Stimulated activated CD8-positive, alpha-beta memory T cell treated with anti-CD3 and anti-CD28 coated beads, Interleukin-12 subunit alpha, Interleukin-12 subunit beta, amount 100 ng/mL, for 24 hours (primary cell): ENCODE measurements around the gene FMN1.
A peak's percentile ranks its signal among the peaks of the same experiment; 100 is the strongest.

Source experiments
- DNase-seq: peaks from one replicate; pipeline ENCODE4 v3.0.0-alpha.2; 2020; ENCODE audit errors: extremely low read depth

FMN1 gene, protein sequence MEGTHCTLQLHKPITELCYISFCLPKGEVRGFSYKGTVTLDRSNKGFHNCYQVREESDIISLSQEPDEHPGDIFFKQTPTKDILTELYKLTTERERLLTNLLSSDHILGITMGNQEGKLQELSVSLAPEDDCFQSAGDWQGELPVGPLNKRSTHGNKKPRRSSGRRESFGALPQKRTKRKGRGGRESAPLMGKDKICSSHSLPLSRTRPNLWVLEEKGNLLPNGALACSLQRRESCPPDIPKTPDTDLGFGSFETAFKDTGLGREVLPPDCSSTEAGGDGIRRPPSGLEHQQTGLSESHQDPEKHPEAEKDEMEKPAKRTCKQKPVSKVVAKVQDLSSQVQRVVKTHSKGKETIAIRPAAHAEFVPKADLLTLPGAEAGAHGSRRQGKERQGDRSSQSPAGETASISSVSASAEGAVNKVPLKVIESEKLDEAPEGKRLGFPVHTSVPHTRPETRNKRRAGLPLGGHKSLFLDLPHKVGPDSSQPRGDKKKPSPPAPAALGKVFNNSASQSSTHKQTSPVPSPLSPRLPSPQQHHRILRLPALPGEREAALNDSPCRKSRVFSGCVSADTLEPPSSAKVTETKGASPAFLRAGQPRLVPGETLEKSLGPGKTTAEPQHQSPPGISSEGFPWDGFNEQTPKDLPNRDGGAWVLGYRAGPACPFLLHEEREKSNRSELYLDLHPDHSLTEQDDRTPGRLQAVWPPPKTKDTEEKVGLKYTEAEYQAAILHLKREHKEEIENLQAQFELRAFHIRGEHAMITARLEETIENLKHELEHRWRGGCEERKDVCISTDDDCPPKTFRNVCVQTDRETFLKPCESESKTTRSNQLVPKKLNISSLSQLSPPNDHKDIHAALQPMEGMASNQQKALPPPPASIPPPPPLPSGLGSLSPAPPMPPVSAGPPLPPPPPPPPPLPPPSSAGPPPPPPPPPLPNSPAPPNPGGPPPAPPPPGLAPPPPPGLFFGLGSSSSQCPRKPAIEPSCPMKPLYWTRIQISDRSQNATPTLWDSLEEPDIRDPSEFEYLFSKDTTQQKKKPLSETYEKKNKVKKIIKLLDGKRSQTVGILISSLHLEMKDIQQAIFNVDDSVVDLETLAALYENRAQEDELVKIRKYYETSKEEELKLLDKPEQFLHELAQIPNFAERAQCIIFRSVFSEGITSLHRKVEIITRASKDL (N-terminal part only)

DNA sequence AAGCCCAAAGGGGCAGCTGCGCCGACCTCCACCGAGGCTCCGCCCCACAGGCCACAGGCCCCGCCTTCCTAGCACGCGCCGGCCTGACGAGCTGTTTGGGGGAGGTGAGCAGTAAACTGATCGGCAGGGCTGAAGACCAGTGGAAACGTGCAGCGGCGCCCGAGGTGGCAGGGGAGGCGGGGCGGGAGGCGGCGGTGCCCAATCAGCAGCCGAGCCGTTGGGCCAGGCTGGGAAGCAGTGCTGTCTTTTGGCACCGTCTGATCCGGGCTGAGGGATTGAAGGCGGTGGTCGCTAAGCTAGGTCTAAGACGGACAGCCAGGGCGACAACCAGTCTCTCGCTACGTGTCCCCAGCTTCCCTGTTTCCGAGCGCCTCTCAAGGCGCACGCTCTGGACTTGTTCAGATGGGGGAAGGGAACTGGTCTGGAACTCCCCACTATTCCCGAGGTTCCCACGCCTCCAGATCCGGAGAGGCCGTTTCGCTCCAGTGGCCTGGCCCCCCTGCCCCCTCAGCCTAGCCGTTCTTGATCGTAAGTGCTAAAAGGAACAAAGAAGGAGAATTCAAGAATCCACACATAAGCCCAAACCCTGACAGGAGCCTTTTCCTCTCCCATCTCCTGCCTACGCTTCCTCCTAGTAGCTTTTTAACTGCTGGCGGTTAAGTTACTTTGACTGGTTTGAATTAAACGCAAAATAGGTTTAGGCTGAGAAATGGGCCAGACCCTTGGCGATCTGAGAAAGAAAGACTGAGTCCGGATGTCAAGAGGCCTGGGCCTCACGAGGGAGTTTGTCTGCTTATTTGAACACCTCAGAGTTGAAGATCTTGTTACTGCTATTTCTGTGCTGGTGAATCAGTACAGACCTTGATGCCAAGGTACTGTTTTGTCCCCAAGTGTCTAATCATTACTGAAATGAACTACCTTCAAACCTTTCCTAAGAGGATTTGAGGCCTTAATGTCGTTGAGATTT is at the start of gene FMN1:
TSS of gene FMN1 (minus strand) at position 11 of the 967 bp plus-strand sequence. CDS start 39,800 bp downstream, outside the sequence.
- DNase-seq = peak; percentile 72

DNA sequence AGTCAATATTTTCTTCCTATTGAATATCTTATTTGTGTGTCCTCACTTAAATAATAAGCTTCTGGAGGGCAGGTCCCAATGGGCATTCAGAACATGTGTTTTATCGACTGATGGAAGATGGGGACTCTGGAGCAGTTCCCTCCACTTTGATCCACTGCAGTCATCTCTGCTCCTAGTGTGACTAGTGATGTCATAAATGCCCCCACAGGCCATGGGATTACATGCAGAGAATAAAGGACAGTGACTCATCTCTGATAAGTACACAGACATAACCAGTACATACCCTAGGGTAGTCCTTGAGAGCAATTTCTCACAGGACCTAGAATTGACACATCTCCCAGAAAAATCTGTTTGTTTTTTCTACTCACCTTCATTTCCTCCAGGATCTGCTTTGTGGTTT is 49.4 kb upstream of the FMN1 start:
- no peak for DNase-seq

DNA sequence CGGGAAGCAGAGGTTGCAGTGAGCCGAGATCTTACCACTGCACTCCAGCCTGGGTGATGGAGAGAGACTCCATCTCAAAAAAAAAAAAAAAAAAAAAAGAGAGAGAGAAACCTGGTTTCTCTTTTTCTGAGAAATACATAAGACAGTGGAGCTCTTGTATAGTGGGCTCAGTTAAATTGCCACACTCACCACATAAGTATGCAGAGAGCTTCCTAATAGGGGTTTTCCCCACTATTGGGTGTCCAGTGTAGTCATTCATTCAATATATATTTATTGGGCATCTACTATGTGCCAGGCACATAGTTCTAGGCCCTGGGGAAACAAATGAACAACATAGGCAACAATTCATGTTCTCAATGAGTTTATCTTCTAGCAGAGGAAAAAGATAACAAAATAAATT is 48.9 kb upstream of the FMN1 start:
- DNase-seq = no peak

DNA sequence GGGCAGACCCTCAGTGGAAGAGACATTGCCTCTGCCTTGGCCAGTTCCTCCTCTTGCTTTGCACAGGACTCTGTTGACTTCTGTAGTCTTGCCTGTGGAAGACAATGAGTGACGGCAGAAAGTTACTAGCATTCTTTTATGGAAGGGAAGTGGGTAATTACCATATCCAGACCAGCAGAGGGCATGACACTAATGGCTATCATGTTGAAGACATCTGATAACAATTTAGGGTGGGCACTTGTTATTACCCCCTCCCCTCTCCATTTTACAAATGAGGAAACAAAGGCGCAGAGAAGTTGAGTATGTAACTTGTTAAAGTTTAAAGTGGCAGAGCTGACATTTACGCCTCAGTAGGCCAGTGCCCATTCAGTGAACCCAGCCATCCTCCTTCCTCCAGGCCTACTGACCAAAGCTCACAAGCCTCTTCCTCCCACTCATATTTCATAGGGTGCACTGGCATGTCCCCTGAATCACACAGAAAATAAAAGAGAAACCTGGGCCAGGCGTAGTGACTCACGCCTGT is 48.2 kb upstream of the FMN1 start:
- no peak for DNase-seq

DNA sequence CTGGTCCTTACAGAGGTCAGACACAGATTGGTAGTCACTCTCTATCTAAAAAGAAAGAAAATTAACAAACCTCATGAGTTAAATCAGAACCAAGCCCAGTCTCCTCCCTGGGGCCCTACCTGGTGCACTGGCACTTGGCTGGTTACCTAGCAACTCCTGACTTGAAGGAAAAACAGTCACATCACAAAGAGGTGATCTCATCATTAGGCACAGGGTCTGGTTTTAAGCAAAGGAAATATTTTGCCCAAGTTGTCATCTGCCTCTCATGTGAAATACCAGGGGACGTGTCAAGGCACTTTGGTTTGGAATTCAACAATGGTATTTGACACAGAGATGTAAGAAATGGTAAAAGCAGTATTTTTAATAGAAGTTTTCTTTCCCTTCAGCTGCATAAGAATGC is 47.7 kb upstream of the FMN1 start:
- DNase-seq = no peak

DNA sequence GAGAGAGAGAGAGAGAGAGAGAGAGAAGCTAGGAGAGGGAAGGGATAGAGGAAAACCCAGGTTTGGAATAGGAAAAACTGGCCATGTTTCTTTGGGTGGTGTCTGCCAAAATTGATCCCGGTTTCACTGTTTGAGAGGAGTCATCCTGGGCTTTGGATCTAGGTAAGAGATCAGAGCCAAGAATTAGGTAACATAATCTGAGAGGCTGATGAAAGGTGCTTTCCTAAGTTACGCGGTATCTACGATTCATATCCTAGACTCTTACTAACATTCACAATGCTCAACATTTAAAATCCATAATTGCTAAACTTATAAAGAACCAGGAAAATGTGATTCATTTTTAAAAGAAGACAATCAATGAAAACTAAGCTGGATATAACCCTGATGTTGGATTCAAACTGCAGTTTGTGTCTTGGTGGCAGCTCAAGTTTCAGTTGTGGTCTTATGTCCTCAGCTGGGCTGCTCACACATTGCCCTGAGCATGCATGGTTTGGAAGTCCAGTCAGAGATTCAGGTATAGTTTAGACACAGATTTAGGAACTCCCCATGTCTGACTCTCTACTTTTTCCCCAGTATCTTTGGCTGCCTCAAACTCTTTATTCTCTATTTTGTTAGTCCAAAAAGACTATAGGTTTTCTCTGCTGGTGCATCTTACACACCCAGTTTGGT is 42.5 kb upstream of the FMN1 start:
- no peak for DNase-seq

DNA sequence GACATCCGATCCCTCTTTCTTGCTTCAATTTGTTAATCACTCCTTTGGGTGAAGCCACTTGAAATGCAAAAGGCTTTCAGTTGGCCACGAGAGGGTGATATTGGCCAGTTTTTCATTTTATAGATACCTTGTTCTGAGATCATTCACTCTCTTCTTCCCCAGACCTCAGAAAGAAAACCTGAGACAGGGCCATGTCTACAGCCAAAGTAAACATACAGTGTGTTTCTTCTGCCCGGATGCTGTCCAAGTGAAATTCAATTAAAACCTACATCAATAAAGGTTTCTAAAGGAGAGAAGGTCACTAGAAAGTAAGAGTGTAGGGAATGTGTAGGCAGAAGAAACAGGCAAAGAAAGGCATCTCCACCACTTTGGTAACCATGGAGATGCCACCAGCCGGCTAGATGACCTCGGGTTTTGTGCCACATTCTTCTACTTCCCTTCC is 39.5 kb upstream of the FMN1 start:
- DNase-seq = no peak

DNA sequence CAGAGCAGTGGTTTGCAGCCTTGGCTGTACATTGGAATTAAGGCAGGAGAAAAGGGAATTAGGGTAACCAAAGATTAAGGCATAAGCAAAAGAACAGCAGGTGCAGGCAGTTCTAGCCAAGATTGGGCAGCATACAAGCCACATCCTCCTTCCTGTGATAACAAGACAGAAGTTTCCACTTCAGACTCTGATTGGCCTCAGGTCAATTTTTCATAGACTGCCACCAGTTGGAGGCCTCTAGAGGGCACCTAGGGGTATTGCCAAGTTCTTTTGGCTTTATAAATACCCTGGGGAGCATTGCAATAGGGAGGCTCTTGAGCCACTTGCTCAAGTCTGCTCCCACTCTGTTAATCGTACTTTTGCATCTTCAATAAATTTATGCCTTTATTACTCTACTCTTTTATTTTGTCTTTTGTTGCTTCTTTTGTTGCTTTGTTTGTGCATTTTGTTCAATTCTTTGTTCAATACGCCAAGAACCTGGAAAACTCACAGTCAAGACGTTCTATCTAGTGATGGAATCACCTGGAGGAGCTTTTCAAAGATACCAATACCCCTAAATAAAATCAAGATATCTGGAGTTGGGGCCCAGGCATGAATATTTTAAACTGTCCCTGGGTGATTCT is 32.2 kb upstream of the FMN1 start:
- DNase-seq = peak; percentile 31

DNA sequence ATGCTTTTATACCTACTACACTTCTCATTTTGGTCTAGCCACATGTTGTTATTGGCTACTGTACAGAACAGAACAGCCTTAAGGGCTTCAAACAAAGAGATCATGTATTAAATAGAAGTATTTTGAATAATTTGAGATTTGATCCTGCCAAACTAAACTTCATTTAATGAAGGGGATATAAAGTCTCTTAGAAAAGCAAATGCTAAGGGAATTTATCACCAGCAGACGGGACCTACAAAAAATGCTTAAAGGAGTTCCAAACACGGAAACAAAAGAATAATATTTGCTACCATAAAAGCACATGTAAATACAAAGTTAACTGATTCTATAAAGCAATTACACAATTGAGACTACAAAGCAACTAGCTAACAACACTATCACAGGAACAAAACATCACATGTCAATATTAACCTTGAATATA is 23.6 kb upstream of the FMN1 start:
- no peak for DNase-seq

DNA sequence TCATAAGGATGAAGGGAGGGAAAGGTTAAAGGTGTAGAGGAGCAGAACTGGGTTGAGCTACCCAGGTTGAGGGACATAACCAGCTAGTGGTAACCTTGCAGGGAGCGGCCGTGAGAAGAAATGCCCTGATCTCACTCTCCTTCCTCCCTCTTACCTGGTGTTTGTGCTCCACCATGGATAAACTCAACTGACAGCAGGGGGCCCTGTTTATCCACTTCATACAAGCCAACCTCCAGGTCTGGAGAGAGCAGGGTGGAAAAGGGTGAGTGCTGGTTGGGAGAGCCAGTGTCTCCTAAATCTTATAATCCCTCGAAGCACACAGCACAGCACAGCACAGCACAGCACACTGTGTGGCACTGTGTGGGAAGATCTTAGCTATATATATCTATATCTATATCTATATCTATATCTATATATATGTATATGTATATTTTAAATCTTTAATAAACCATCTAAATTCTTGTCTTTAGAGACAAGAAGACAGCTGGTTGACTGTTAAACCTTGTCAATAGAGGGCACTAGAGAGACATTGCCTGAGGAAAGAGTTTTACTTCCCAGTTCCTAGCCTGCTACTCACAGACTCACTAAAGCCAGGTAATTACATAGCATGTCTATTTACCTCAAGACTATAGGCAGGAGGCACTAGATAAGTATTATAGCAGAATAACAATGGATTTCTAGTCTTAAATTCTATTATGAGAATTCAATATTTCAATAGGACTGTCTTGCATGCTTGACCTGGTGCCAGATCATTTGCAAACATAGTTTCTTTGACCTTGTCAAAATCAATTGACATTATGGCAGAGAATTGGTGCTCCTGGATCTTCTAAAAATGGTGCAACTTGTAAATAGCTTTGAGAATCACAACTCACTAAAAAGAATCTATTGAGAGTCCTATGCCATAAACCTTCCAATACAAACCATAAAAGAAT is 21.7 kb upstream of the FMN1 start:
- no peak for DNase-seq

DNA sequence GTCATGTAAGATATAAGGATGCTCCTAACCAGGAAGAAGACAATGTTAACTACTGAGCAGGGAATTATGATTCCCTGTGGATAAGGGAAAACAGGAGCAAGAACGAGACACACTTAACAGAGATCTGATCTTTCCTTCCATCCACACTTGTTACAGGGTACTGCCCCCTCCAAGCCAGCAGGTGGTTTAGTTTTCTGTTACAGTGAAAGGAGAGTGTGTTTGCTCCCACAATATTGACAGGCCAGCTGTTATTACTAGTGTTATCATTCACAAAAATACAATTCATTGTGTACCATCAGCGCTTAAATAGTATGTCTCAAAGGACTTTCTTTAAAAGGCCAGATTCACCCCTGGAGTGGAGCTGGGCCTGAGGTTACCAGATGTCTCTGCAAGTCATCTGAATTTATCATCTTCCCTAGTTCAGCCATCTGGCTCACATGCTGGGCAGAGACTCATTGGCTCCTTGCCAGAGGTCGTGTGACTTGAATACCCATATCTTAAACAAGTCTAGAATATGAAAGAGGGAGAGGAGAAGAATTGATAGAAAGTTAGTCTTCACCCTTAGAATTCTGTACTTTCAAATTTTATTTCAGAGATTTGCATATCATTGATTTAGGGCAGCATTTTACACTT is 16.8 kb upstream of the FMN1 start:
- no peak for DNase-seq

DNA sequence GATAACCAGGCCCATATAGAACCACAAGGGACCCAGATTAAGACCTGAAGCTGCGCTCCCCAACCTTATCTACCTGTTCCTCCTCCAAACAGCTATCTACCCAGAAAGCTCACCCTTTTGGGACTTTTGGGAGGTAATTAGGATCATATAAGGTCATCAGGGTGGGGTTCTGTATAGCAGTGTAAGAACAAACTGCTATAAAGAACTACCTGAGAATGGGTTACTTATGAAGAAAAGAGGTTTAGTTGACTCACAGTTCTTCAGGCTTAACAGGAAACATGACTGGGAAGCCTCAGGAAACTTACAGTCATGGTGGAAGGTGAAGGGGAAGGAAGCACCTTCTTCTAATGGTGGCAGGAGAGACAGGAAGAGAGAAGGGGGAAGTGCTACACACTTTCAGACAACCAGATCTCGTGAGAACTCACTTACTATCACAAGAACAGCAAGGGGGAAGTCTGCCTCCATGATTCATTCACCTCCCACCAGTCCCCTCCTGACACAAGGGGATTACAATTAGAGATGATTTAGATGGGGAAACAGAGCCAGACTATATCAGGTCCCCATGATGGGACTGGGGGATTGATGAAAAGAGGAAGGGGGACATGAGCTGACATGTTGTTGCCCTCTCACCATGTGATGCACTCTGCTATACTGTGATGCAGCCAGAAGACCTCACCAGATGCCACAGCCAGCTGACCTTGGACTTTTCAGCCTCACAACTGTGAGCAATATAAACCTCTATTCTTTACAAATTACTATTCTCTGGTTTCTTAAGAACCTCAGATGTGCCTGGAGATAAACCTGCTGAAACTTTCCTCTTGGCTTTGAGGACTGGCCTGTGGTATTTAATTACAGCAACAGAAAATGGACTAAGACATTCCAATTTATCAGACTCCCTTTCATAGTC is 15.3 kb upstream of the FMN1 start:
- DNase-seq = no peak

DNA sequence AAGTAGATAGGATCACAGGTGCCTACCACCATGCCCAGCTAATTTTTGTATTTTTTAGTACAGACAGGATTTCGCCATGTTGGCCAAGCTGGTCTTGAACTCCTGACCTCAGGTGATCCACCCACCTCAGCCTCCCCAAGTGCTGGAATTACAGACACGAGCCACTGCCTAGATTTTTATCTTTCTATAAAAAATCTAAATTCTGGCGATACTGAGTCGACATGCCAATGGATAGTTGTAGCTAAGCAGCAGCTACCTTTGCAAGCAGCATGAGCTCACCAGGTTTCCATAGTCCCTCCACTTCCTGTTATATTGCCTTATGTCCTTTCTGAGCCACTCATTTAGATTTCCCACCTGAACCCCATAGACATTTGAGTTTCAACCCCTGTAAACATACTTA is 13.1 kb upstream of the FMN1 start:
- DNase-seq = no peak

DNA sequence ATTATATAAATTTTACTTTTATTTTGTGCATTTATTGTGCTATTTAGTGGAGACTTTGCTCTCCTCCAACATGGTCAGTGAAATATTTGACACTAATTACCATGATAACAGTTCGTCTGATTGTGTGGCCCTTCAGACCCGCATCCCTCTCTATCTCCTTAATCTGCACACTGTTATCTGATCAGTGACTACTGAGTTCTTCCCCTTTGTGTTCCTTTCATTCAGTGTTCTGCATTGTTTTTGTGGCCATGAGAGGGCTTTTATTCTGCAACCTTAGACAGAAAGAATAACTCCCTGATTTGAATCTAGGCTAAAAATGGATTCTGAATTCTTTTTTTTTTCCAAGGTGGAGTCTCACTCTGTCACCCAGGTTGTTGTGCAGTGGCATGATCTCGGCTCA is 11.9 kb upstream of the FMN1 start:
- DNase-seq = no peak

DNA sequence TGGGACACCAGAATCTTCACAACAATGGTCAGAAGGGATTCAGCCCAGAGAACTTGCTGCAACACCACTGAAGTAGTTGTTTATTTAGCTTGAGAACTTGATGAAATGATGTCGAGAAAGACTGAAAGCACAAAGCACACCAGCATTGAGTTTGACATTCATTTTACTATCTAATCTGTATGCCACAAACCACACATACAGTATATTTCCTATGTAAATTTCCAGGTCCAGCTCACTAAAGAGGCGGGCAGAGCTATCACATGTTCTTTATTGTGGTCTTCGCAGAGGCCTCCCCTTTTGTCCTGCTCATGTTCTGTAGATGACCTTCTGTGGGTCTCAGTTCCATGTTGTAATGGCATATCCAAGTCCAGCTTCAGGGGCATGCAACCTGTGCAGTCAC is 10.4 kb upstream of the FMN1 start:
- no peak for DNase-seq

DNA sequence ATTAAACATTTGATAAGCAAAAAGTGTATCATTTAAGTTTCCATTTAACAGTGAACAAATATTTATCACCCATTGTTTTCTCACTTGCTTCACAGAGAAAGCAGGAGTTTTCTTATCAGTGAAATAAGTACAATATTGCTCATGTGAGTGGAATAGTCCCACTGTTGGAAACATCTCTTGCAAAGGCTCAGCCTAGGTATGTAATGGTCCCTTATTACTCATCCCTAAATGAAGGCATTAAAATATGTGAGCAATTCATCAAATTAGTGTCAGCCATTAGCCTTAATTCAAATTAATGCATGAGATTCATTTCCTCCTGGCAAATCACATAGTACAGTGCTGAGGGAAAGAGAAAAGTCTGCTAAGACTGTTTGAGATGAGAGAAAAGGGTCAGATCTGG is 9.6 kb upstream of the FMN1 start:
- no peak for DNase-seq
